Bronchial epithelial cell (primary cell): ENCODE data around the gene RAP2A. TPM values are rescaled to one million over a fixed set of nuclear protein-coding genes. Genes with fewer than 3 reads are reported as not detected.

Experiments
- DNase-seq: peaks from one replicate; pipeline ENCODE4 v3.0.0-alpha.2; 2010; ENCODE audit warnings: low read depth
- FAIRE-seq: peaks from 2 replicates; lab custom pipeline; 2011; peaks lifted over from hg19 to GRCh38; lab: Jason Lieb, UNC
- H3K27me3 ChIP-seq: 2 replicates; pipeline ENCODE4 v1.5.1; 2011; ENCODE audit warnings: low read length; ENCODE audit not compliant: control insufficient read depth, insufficient read depth
- H3K36me3 ChIP-seq: 2 replicates; pipeline ENCODE4 v1.5.1; 2011; ENCODE audit warnings: low read length; ENCODE audit not compliant: control insufficient read depth, insufficient read depth
- H3K4me3 ChIP-seq: 2 replicates; pipeline ENCODE4 v1.5.1; 2011; ENCODE audit warnings: mild to moderate bottlenecking, low read depth, low read length, control low read depth
- CTCF ChIP-seq: IDR thresholded peaks from 2 replicates; pipeline ENCODE4 v1.5.1; 2011; ENCODE audit warnings: mild to moderate bottlenecking, moderate library complexity, low read length, control low read depth, inconsistent platforms; ENCODE audit not compliant: insufficient read depth, severe bottlenecking
- total RNA-seq: library from RNA; depleted of rRNA; stranded (reverse); fragments of >200 nt; gene quantifications from 2 replicates; pipeline ENCODE4 v1.2.1, GENCODE V29; 2014

RAP2A gene
- total RNA-seq, 1 donor from 2014 or later, result 47.7 TPM

- no peak for DNase-seq
- Histone ChIP-seq H3K4me3 (no peak overlapping the region), H3K27me3 (no peaks in the 10 kb centered on the region), H3K36me3 (no peaks in the 10 kb centered on the region)
- FAIRE-seq, result no peak
- no peak for TF ChIP-seq CTCF
Measured at GRCh38 chr13:97498419-97498818, 64.5 kb downstream of the RAP2A start.

GRCh38 chr13:97499181-97499580, 65.2 kb downstream of the RAP2A start:
- FAIRE-seq, result no peak
- H3K27me3 ChIP-seq, result no peaks in the 10 kb centered on the region
- no peaks in the 10 kb centered on the region for H3K36me3 ChIP-seq
- DNase-seq, result no peak
- no peak for TF ChIP-seq CTCF
- H3K4me3 ChIP-seq, result no peak overlapping the region

GRCh38 chr13:97502181-97502580, 68.2 kb downstream of the RAP2A start:
- FAIRE-seq (no peak), DNase-seq (no peak)
- Histone ChIP-seq H3K4me3 (no peak overlapping the region), H3K27me3 (no peaks in the 10 kb centered on the region), H3K36me3 (no peaks in the 10 kb centered on the region)
- no peak for TF ChIP-seq CTCF

GRCh38 chr13:97502706-97503105, 68.7 kb downstream of the RAP2A start:
- TF ChIP-seq CTCF, result no peak
- Histone ChIP-seq H3K36me3 (no peaks in the 10 kb centered on the region), H3K27me3 (no peaks in the 10 kb centered on the region), H3K4me3 (no peak overlapping the region)
- FAIRE-seq (no peak), DNase-seq (no peak)

- no peak for FAIRE-seq
- no peaks in the 10 kb centered on the region for H3K36me3 ChIP-seq
- DNase-seq, result no peak
- no peak for TF ChIP-seq CTCF
- no peak overlapping the region for H3K4me3 ChIP-seq
- H3K27me3 ChIP-seq, result no peaks in the 10 kb centered on the region
Measured at GRCh38 chr13:97505017-97505416, 71.0 kb downstream of the RAP2A start.

GRCh38 chr13:97506511-97506910, 72.5 kb downstream of the RAP2A start:
- Histone ChIP-seq H3K27me3 (no peaks in the 10 kb centered on the region), H3K4me3 (no peak overlapping the region), H3K36me3 (no peaks in the 10 kb centered on the region)
- DNase-seq (no peak), FAIRE-seq (peak; percentile 28)
- no peak for TF ChIP-seq CTCF
